ENCODE results near the gene DYNC1I1.

Gene DYNC1I1

DNA sequence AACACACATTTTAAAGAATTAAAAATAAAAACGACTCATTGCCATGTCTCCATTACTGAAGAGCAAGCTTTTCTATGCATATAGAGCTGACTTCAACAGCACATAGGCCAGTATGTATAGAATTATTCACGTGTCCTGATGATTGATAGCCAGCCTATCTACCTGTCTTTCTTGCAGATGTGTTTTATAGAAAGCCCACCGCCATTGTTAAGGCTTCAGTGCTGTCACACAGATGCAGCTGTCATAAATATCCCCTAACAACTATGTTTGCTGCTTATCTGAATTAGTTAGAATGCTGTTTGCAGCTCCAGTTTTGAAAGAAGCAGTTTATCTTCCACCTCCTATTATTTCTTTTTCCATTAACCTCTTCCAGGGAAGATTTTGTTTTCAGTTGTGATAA lies 313.6 kb downstream of the DYNC1I1 start:
- no peak for DNase-seq (ENCODE audit: low read depth)

DNA sequence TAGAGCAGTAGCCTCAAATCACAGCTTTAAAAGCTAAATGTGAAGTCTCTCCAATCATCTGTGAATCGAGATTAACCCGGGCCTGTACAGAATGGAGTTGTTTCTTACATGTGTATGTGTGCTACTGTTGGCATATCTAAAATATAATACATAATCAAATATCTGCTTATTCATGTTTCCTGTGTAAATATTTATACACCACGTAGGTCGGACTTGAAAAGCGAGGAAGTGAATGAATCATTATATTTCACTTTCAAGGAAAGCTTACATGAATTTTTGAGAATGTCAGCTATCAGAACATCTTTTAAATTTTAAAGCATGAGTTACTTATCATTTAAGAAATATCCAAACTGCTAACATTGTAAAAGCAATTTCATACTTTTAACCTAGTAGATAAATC lies 316.2 kb downstream of the DYNC1I1 start:
- DNase-seq (ENCODE audit: low read depth): no peak

DNA sequence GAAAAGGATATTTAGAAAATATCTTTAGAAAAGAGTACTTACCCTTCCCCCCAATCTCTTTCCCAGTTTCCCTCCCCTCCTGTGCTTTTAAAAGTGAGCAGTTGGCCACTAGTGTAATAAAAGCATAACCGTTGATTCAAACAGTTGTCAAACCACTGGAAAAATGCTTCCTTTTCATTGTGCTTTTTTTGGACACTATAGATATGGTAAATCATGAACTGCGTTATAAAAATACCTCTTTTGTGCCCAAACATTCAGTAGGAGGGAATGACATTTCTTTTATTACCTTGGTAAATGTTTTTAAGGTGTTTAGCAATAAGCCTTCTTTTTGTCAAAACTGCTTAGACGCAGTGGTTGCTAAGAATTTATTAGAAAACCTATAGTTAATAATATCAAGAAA lies 317.2 kb downstream of the DYNC1I1 start:
- DNase-seq (ENCODE audit: low read depth): no peak

DNA sequence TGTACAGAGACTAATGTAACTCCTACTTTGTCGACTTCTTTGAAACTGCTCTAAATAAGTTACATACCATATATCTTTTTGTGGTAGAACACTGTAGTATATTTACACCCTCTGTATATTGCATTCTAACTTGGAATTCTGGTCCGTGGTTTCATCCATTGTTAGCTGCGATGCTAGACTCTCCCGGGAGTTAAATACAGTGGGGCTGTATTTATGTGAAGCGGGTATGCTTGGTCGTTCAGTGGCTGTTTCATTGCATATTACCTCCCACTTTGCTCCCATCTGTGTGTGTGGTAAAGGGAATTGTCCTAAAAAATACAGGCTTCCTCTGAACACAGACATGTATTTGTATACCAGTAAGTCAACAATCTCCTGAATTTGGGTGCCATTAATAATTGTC lies 318.4 kb downstream of the DYNC1I1 start:
- no peak for DNase-seq (ENCODE audit: low read depth)

DNA sequence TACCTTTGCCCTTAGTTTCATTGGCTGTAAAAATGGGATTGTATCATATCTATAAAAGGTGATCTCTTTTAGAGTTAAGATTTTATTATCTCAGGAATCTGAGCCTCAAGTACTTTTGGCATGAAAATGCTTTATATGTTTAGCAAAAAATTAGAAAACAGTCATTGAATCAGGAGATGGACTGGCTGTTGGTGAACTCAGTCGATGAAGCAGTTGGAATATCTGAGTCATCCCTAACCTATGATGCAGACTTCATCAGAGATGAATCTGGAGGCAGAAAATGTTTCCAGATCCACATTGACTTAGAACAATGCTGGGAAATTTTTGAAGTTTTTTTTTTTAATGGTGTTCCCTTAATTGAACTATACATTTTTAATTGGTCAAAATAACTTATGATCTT lies 321.1 kb downstream of the DYNC1I1 start:
- DNase-seq (ENCODE audit: low read depth): no peak

DNA sequence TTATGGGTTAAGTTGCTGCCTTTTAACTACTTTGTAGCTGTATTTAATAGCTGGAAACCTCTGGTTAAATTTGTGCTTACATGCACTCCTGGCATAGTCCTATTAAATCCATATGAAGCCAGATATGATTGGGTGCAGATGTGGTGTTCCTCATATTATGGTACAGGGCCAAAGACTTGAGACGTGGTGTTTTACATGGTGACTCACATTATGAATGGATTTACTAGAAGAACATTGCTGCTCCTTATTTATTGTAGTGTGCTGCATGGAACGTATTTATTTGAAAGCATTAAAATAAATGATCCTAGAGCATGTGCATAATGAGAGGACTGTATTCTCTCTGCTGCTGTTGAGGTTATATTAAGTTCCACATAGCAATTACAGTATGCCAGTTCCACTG lies 325.5 kb downstream of the DYNC1I1 start:
- no peak for DNase-seq (ENCODE audit: low read depth)

DNA sequence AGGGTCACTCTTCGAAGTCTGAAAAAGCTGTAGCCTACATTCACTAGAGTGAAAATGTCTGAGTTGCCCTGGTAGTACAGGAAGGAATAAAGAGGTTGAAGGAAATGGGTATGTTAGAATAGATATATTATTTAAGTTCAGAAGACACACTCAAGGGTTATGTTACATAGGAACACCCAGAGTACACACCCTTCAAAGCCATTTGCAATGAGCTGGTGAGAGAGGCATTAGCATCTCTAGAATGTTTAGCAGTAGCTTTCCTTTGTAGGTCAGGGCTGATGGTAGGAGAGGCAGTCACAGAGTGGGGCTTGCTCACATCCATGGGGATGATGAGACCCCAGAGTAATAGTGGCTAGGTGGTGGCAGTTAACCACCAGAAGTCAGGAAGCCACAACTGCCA lies 328.4 kb downstream of the DYNC1I1 start:
- no peak for DNase-seq (ENCODE audit: low read depth)

DNA sequence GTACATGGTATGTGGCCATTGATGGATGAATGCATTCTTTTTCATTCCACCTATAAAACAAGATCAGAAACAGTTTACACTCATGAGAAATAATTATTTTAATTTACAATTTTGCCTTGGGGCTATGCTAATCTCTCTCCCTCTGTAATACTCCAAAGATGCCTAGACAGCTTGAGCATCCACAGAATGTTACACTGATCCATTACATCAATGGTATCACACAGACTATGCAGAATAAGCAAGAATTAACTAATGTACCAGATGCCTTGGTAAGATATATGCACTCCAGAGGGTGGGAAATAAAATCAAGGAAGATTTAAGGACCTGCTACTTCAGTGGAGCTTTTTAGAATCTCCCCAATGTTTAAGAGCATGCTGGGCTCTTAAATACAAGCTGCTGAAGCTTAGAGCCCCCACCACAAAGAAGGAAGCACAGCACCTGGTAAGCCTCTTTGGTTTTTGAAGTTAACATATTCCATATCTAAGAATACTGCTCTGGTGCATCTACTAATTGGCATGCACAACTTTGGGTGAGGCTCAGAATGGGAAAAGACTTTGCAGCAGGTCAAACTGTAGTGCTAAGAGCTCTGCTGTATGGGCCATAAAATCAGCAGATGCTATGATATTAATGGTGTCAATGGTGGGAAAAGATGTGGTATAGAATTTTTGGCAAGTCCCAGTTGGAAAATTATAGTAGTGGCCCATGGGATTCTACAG lies 329.9 kb downstream of the DYNC1I1 start:
- DNase-seq (ENCODE audit: low read depth): no peak

DNA sequence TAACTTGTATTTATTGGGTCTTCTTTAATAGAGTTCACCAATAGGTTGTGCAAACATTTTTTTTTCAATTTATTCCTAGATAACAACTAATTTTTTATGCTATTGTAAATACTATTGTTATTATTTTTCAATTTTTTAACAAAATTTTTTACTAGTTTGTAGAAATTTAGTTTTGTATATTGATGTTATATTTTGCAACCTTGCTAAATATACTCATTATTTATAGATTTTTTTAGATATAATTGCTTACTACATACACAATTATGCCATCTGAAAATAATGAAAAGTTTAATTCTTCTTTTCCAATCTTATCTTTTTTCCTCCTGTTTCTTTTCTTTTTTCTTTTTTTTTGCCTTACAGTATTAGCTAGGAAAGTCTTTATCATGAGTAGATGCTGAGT lies 332.6 kb downstream of the DYNC1I1 start:
- DNase-seq (ENCODE audit: low read depth): no peak

DNA sequence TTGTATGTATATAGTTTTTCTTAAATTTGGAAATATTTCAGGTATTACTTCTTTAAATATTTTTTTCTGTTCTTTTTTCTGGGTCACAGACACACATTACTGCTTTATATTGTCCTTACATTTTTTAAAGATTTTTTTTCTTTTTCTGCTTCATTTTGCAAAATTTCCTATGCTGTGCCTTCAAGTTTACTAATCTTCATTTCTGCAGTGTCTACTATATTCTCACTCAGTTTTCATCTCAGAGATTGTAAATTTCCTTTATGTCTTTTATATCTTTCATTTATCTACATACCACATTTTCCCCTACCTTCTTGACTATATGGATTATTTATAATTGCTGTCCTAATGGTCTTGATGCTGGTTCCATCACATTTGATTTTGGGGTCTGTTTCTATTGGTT lies 339.1 kb downstream of the DYNC1I1 start:
- no peak for DNase-seq (ENCODE audit: low read depth)

DNA sequence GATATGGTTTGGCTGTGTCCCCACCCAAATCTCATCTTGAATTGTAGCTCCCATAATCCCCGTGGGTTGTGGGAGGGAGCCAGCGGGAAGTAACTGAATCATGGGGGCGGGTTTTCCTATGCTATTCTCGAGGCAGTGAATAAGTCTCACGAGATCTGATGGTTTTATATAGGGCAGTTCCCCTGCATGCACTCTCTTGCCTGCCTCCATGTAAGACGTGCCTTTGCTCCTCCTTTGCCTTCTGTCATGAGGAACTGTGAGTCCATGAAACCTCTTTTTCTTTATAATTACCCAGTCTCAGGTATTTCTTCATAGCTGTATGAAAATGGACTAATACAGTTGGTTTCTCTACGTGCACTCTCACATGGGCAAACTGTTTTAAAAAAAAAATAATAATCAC lies 341.8 kb downstream of the DYNC1I1 start:
- no peak for DNase-seq (ENCODE audit: low read depth)

DNA sequence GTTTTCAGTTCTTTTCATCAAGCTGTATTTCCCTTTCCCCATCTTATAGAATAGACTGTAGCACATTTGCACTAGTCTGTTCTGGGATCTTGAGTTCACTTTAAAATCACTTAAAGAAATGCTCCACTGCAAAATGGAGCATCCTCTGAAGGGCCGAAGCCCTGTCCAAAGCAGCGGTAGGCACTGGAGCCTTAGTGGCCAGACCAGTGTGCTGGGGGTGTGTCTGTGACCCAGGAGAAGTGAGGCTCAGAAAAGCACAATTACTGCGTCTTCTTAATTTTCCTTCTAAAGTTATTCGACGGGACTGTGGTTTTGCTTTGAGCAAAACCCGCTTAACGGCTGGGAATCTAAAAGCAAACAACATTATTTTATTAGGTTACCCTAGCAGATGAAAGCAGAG lies 343.8 kb downstream of the DYNC1I1 start:
- DNase-seq (ENCODE audit: low read depth): no peak

DNA sequence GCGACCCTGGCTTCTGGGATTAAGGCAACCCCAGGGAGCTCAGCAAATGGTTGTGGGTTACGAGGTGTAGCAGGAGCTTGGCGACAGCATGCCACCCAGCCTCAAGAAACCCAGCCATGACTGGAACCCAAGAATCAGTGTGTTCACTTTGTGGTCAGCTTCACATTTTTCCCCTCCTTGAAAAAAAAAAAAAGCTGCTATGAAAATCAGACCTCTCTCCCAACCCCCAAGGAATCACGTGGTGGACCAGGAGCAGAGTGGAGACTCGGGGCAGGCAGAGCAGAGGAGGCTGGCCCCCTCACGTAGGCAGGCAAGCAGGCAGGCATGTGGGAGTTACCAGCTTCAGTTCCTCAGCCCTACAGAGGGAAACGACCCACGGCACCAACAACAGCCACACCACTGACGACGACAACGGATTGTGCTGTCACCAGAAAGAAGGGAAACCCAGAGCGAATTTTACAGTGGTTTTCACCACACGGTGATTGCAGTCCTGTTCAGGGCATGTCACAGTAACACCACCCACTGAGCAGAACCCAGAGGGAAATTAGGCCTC lies 346.2 kb downstream of the DYNC1I1 start:
- no peak for DNase-seq (ENCODE audit: low read depth)

DNA sequence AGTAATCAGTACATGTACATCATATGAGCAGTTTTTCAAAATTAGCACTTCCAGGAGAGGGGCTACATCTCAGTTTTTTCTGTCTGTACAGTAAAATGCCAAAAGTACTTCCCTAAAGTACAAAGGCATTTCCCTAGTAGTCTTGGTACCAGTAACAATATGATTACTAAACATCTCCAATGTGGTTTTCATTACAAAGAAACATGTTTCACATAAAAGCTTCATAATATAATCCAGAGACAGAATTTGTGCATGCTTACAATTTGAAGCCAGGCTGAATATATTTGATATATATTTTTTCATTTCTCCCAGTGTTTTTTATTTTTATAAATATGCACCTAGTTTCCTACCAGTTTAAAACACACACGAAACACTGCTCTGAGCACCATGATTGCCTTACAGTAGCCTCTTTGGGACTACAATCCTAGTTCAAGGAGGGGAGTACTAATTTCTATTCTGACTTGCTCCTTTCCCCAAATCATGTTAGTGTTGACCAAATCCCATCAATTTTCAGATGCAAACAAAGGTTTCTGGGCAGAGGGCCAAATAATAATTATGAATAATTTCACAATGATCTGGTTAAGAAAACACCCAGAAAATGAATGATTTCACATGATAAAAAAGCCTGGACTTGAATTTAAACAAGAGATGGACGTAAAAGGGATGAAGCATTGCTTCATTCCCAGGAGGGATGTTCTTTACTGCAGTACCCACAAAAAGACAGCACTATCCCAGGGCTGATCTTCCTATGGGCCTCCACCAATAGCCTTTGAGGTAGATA lies 348.3 kb downstream of the DYNC1I1 start:
- no peak for DNase-seq (ENCODE audit: low read depth)

DNA sequence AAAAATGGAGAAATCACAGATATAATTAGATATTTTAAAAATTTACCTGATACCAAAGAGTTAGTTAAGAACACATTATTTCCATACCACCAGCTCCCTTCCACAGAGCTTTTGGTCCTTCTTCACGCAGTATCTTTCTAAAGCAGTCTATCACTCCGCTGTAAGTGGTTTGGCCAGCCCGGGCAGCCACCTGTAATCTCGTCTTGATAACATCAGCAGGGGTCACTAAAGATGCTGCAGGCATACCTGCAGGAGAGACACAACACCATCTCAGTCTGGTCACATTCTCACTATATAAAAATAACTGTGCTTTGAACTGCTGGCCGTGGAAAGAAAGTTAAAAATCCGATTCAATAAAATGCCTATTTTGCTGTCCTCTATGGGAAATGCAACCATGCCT lies 349.4 kb downstream of the DYNC1I1 start:
- DNase-seq (ENCODE audit: low read depth): no peak

DNA sequence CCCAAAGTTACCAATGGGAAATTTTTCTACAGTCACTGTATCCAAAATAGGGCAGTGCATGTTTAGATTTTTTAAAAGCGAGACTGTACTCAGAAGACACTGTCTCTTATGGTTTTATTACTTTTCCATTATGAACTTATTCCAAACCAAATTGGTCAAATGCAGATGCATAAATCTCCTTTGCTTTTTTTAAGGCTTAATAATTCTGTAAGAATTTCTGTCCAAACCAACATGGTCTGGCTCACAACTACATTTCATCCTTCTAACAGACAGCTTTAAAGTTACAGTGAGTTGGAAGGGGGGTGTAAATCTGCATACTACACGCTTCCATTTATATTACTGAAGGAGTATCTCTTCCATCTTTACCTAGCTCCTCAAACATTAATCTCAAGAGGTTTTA lies 350.4 kb downstream of the DYNC1I1 start:
- no peak for DNase-seq (ENCODE audit: low read depth)

DNA sequence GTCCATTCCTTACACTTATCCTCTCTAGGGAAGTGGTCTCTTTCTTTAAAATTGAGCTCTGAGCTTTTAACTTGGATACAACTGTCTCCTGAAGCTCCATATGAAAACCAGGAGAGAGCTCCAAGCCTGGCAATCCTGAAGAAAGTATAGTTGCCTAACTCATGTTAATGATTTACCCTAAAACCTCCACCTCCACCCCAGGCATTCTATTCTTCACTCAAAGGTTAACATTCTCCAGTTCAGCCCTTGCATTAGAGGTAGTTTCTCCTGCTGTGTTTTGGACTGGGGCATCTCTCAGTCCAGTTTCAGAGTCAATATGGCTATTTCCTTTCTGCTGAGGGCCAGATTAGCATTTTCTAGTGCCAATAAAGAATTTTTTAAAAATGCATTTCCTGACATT lies 354.0 kb downstream of the DYNC1I1 start:
- no peak for DNase-seq (ENCODE audit: low read depth)

DNA sequence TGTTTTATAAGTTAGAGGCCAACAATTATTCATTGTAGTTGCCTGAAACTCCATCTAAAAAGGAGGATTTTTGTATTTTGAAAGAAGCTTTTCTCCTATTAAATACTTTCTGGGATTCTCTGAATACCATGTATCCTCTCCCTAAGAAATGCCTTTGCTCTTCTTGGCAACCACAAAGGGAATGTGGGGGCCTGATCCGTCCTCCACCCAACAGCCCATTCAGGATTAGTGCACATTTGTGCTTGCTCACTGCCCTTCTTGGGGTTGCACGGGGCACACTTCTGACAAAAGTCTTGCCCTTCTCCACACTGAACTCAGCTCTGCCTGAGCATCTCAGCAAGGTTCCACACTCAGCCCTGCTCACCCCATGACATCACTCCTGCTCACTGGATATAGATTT lies 355.4 kb downstream of the DYNC1I1 start:
- DNase-seq (ENCODE audit: low read depth): no peak

DNA sequence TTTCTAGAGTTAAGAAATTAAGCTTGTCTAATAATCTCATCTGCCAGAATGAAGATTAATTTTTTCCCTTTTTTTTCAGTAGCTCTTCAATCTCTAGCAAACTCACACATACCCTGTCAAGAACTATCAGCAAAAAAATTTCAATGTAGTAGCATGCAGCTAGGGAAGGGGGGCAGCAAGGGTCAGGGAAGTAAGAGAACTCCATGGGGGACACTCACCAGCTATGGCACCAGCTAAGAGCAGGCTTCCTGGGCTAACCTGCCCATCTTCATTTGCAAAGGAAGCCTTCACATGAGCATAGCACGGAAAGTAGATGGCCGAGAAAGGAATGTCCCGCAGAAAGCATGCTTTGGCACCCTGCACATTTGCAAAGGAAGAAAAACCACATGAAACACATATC lies 359.2 kb downstream of the DYNC1I1 start:
- no peak for DNase-seq (ENCODE audit: low read depth)

DNA sequence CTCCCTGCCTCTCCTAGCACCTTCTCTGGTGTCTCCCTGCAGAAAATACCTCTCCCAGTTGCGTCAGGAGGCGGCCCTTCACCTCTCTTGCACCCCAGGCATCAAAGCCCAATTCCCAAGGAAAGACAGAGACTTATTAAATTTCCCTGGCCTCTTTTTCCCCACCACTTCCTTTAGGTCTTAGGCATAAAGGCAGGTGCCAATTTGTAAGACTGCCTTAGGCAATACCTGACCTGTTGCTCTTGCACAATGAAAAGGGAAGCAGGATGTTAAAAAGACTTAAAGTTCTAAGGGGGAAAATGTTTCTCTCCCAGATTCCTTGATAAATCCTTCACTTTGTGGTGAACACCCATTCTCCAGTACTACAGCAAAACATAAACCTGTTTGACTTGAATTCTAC lies 362.9 kb downstream of the DYNC1I1 start:
- no peak for DNase-seq (ENCODE audit: low read depth)

DNA sequence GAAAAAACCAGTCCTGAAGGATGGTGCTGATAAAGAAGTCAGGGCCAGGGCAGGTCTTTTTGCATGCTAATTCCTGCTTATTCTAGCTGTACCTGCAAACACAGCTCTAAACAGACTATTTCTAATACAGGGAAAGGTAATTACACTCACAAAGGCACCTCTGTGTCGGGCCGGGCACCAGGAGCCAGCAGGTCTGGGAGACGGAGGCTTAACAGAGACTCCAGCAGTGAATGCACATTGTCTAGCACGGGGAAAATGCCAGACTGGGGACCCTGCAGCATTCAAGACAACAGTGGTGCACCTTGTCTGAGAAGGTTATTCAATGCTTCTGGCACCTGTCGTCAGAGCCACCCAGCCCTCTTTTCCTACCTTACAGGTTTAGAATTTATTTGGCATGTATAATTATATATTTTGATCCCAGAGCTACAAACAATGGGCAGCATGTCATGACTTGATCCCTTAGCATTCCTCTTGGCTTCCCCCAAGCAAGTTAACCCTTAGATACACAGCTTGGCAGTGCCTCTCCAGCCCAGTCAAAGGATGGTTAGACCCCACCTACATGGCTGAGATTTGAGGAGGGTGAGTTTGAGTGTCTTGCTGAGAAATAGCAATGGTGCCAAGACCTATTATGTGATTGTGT lies 364.4 kb downstream of the DYNC1I1 start:
- no peak for DNase-seq (ENCODE audit: low read depth)

DNA sequence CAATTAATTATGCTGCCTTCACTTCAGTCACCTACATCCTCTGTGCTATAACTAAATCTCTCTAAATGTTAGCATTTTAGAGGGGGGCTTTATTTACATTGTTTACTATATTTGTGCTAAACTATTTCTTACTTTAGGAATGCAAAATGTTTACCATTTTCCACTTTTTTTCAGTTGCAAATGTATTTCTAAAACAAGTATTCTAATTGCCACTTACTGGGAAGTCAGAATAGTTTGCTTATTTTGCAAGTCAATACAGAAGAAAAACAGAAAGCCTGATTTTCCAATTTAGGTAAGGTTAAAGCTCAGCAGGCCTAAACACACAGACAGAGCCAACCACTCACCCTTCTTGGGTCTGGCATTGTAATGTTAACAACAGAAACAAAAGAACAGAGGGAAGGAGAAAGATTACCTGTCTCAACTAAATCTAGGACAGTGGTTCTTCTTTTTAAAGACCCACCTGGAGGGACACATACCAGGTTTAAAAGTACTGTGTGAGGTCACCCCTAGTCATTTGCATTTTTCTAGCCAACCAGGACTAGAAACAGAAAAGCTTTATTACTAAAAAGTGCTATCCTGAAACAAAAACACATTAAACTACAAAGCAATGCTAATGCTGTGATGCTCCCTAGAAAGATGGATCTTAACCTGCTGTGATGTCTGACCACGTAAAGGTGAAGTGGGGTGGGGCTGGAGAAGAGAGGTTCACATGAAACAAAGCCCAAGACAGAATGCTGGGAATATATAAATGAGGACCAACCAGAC lies 371.3 kb downstream of the DYNC1I1 start:
- DNase-seq (ENCODE audit: low read depth): no peak

DNA sequence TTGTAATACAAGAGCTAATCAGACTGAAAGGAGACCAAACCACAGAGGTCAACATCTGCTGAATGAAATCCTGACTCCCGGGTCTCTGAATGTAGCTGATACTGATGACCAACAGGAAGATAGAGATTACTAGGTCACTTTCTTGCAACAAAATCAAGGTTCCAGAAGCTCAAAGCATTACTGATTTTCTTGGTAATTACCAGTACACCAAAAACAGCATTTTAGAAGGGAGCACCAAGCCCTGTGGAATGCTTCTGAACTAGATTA lies 371.8 kb downstream of the DYNC1I1 start:
- DNase-seq (ENCODE audit: low read depth): no peak
